Adrenal gland (tissue), 5 donors: ENCODE data around the gene LMLN.

Experiments
- CTCF ChIP-seq, 6 experiments: fragments of 450-650 bp in 4 of 6; fragments of 200-600 bp in 2 of 6; sonication (generic) in 1 of 6; IDR thresholded peaks; 1 replicate in 5 of 6; 2 replicates in 1 of 6; pipeline versions ENCODE4 v1.5.1 to v1.8.0; 2016 to 2021; ENCODE audit warnings: antibody characterized with exemption in 6 of 6, mild to moderate bottlenecking in 2 of 6, moderate library complexity in 1 of 6
- POLR2A ChIP-seq, 2 donors: fragments of 450-650 bp; IDR thresholded peaks; one replicate each; pipeline ENCODE4 v1.6.1; 2017; ENCODE audit warnings: antibody characterized with exemption in 2 of 2, mild to moderate bottlenecking in 2 of 2, moderate library complexity in 1 of 2
- donor health status: DM: no; HTN: no; CAD: no.

- no peak for TF ChIP-seq CTCF (IDR thresholded peaks at IDR 0.05)
- no peak for TF ChIP-seq POLR2A (IDR thresholded peaks at IDR 0.05)
These were observed 116.8 kb downstream of the LMLN start for GRCh38 chr3:198076722-198077308.
